Measurements from ENCODE around the gene TRUB2.

DNA sequence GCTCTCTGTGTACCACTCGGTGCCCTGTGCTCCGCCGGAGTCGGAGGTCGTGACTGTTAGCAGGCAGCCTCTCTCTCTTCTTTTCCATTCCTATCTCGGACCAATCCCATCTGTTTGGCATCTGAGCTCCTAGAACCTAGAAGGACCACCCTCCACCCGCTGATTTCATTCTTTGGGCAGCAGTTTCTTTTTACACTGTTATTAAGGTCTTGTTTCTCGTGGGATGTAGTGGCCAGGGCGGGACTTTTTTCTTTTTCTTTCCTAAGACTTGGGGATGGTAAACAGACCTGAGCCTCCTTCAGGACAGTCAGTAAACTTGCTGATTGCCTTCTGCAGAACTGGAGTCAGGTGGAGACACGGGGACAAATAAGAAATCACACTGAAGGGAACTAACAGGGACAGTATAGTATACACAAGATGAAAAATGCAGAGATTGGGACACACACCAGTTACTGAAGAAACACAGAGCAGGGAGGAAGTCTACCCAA is 49.4 kb upstream of the TRUB2 start:
- TF ChIP-seq, protein P1, sequence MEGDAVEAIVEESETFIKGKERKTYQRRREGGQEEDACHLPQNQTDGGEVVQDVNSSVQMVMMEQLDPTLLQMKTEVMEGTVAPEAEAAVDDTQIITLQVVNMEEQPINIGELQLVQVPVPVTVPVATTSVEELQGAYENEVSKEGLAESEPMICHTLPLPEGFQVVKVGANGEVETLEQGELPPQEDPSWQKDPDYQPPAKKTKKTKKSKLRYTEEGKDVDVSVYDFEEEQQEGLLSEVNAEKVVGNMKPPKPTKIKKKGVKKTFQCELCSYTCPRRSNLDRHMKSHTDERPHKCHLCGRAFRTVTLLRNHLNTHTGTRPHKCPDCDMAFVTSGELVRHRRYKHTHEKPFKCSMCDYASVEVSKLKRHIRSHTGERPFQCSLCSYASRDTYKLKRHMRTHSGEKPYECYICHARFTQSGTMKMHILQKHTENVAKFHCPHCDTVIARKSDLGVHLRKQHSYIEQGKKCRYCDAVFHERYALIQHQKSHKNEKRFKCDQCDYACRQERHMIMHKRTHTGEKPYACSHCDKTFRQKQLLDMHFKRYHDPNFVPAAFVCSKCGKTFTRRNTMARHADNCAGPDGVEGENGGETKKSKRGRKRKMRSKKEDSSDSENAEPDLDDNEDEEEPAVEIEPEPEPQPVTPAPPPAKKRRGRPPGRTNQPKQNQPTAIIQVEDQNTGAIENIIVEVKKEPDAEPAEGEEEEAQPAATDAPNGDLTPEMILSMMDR (IDR thresholded peaks at IDR 0.05): no peak
- no peak for TF ChIP-seq POLR2AphosphoS5 (IDR thresholded peaks at IDR 0.05)
